NCI-H1436 (cell line): ENCODE data around the gene TRAPPC2L.

Experiments used
- DNase-seq: peaks from one replicate; lab custom pipeline; 2025; lab: John Stamatoyannopoulos, UW

Gene TRAPPC2L

DNA sequence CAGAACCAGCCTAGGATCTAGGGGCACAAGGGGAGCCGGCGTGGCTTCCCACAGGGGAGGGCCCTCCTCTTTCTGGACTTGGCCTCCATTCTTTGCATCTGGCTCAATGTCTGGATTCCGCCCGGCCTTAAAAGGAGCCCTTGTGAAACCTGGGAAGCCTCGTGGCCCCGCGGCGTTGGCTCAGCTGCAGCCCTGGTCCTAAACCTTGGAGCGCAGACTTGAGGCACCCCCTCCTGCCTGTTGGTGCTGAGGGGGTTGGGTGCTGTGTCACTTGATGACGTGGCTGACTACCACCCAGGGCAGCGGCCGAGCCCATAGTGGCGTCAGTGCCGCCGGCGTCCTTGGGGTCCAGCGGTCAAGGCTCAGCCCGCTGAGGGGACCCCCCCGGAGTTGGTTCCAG lies 4.4 kb downstream of the TRAPPC2L start:
- DNase-seq = no peak

DNA sequence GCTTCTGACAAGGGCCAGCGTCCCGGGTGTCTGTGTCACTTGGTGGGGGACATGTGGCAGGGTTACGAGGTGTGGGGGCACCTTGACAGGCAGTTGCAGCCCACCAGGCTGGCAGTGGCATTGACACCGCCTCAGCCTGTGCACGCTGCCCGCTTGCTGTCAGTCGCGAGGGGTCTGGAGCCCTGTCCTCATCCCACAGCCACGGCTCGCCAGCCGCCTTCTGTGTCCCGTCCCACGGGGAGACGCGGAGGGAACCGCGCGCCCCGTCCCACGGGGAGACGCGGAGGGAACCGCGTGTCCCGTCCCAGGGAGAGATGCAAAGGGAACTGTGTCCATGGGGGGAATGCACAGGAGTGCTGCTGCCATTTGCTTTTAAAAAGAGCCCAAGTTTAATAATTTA lies 6.0 kb downstream of the TRAPPC2L start:
- no peak for DNase-seq

DNA sequence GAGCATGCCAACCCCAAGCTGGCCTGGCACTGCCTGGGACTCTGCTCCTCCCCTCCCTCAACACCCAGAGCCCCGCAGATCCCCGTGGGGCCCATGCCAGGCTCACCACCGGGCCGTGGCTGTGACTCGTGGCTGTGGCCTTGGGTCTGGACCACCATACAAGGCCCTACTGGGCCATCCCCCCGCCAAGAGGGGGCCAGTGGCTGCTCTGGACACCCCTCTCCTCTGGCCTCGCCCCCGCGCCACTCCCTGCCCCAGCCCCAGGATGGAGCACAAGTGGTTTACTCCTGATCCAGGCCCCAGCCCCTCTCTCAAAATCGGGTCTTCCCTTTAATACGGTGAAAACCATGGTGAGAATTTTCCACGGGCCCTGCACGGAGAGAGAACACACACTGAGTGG lies 6.5 kb downstream of the TRAPPC2L start:
- no peak for DNase-seq

DNA sequence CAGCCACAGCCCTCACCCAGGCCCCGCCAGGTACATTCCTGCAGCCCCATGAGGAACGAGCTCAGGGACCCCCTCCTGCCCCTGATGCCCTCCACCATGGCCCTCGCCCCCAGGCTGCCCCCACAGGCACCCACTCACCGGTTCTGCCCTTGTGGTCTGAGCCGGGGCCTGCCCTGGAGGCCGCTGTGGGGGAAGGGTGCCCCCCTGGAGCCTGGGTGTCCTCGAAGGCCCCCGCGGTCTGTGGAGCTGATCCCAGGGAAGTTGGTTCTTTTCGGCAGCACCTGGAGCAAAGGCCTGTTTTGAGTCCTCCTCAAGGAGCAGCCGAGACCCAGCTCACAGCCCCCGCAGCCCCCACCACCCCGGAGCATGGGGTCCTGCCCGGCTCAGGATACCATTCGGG lies 7.2 kb downstream of the TRAPPC2L start:
- no peak for DNase-seq

DNA sequence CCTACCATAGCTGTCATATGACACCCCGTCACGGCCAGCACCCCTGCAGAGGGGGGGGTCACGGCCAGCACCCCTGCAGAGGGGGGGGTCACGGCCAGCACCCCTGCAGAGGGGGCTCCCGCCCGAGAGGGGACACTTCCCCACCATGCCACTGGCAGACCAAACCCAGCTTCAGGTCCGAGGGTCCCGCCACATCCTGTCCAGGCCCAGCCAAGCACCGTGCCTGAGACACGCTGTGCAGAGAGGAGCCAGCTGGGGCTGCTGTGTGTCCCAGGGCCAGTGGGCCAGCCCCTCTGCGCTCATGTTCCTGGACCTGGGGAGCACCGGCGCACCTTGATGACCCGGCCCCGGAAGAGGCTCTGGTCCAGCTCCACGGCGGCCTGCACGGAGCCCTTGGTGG lies 7.6 kb downstream of the TRAPPC2L start:
- DNase-seq = no peak

DNA sequence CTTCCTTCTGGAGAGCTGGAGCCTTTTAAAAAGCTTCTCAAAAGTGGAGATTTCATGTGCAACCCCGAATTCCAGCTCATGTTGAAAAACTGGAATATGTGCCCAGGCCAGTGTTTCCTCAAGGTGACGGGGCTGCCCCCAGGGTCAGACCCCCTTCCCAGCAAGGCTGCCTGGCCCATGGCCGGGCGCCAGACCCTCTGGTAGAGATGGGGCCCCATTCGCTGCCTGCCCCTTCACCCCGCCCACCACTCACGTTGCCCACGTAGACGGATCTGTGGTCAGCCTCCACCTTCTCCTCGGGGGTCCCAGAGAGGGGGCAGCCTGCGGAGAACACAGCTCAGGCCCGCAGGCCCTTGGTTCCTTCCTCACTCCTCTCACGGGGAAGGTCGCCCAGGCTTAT lies 8.4 kb downstream of the TRAPPC2L start:
- no peak for DNase-seq

DNA sequence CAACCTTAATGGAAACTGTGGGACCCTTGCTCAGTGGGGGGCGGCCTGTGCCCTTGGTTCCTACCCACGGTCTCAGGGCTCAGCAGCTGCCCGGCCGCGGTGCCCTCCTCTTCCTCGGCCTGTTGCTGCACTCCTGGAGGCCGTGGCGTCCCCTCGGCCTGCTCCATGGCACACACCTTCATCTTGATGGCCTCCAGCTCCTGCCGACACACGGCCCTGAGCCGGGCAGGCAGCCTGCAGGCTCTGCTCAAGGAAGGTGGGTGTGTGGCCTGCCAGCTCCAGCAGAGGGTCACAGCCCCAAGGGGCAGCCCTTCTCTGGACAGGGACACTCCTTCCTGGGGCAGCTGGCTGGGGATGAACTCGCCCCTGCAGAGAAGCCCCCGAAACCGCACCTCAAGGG lies 8.8 kb downstream of the TRAPPC2L start:
- no peak for DNase-seq

DNA sequence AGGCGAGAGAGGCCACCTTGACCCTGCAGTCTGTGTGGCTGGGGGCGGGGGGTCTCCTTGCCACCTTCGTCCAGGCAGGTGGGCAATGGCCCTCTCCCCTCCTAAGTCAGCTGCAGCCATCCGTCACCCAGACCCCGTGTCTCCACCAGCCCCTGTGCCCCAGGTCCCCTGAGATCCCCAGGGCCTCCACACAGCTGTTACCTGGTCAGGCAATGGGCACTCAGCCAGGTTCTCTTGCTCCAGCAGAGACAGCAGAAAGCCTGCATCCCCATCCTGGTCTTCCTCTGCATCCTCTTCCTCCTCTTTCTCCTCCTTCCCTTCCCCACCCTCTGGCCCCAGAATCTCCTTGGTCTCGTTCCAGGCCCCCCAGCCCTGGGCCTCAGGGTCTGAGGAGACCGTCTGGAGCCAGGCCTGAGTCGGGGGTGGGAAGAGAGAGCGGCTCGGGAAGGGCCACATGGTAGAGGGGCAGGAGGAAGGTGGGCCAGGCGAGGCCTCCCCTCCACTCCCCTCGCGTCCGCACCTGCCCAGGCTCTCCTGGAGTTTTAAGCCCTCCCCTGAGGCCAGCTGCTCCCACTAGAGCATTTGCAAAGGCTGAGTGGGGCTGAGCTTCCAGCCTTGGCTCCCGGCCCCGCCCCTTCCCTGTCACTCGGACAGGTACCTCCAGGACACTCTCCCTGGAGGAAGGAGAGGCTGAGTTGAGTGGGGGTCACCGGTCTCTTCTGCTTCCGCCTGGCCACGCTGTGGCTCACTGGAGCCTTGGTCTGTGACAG lies 9.4 kb downstream of the TRAPPC2L start, which contains the start of gene PABPN1L:
Gene PABPN1L (minus strand): TSS at position 510 of the 770 bp plus-strand sequence. CDS start 54 bp downstream, at position 456.
- DNase-seq = peak; percentile 30

DNA sequence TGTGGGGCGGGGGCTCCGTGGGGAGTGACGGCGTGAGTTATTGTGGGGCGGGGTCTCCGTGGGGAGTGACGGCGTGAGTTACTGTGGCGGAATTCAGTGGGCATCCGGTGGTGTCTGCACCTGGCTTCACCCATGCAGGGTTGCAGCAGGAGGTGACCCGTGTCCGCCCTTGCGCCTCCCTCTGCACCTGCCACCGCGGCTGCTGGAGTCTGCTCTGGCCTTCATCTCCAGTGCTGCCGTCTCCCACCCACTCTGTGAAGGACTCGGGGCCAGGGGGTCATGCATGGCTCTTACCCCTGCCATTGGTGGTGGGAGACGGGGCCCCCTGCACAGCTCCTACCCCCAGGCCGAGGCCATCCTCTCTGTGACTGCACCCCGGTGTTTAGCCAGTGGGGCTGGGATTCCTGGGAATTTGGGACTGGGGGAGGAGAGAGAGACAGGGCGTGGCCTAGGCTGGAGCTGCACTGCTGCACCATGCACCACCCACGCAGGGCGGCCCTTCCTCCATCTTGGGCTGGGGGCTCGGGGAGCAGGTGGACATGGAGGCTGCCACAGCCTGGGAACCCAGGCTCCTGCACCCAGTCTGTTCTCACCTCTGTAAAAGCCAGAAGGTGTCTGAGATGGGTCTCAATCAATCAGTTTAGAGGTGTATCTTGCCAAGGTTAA lies 10.8 kb downstream of the TRAPPC2L start:
- DNase-seq = no peak

DNA sequence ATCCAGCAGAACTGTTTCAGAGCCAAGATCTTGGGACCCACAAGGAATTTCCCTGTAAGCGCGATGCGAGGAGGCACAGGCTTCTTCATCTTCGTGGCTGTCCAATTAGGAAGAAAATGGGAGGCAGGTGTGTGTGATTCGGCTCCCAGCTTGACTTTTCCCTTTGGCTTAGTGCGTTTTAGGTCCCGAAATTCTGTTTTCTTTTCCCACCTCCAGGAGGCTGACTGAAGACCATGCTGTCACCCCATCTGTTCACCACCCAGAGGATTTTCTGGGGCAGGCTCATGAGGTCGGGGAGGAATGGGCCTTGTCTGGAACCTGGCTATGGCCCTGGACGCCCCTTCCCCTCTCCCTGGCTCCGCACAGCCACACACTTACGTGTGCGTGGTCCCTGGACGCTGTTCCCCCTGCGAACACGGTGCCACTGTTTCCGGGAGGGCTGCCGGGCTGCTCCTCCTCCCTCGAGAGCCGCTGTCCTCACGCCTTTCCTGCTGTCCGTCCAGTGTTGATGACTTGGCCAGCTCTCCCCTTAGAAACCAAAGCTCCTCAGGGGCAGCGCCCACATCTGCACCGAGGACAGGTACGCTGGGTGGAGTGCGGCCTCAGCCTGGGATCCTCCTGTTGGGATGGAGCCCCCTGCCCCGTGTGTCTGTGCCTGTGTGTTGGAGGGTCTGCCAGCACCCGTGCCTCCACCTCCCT lies 12.2 kb downstream of the TRAPPC2L start:
- DNase-seq = no peak

DNA sequence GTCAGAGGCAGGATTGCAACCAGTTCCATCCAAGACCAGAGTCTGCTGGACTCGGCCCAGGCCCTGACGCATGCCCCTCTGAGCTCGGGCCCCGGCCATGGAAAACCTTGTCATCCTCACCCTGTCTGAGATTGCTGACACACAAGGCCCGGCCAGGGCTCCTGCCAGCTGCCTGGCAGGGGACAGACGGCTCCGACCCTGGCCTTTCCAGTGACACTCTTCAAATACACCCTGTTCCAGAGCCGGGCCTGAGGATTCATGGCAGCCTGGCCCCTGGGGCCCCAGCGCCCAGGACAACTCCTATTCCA lies 12.7 kb downstream of the TRAPPC2L start:
- DNase-seq = no peak

DNA sequence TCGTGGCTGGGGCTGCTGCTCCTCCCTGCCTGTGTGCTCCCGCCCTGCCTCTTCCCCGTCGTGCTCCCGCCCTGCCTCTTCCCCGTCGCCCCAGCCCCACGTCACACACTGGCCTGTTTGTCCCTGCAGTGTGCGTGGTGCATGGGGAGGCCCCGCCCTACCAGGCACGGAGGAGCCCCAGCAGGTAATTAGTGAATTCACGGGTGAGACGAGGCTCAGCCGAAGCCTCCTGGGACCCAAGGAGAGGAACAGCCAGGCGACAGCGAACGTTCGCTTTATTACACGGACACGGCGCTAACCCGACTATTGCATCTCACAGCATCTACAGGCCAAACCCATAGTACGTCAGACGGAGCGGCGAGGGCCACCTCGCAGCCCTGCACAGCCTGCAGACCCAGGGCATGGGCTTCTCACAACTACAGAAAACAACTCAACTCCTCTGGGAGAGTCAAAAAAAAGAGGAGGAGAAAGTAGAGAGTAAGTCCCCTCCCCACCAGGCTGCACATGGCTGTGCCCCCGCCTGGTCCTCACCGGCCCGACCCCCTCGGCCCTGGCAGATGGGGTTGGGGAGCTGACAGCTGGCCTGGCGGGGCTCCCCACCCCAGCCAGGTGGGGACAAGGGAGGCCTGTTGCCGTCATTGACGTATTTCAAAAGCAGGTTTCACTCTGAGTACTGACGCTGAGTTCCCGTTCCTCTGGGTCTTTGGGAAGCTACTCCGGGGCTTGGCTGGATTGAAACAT lies 13.9 kb downstream of the TRAPPC2L start:
- peak; percentile 56 for DNase-seq

DNA sequence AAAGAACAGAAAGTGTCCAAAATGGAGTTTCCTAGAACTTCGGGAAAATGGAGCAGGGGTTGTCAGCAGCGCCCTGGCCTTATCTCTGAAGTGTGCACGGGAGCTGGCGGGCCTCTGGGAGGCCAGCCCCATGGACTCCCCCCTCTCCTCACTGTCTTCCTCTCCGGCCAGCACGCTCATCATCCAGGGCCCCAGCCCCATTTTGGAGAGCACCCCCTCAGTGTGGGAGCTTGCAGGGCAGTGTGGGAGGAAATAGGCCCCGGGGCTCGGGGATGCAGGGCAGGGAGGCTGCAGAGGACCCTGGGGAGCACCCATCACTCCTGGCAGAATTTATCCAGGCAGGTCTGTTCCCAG lies 14.4 kb downstream of the TRAPPC2L start:
- no peak for DNase-seq

DNA sequence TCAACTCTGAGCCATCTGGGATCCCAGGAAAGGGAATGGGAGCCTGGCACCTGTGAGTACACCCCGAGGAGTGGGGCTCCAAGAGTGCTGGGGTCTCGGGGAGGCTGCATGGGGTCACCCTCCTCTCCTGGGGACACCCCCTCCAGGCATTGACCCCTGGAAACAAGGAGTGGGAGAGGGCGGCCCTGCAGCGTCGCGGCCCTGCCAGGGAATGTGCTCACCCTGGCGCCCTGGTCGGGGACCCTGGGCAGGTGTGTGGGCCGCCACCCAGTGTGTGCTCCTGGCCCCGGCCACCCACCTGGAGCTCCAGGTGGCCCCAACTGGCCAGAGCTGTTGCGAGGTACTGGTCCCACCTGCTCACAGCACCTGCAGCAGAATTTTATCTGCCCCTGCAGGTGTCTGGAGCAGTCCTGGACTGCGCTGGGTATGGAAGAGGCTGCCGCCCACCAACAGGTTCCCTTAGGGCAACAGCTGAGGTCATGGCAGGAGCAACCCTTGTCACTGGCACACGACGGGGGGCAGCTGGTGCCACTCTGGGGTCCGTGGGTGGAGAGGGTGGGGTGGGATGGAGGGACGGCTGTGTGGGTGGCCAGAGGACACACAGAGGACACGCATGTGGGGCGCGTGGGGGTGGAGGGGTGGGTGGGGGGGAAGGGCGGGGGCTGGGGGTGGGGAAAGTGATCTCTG lies 14.9 kb downstream of the TRAPPC2L start:
- no peak for DNase-seq

DNA sequence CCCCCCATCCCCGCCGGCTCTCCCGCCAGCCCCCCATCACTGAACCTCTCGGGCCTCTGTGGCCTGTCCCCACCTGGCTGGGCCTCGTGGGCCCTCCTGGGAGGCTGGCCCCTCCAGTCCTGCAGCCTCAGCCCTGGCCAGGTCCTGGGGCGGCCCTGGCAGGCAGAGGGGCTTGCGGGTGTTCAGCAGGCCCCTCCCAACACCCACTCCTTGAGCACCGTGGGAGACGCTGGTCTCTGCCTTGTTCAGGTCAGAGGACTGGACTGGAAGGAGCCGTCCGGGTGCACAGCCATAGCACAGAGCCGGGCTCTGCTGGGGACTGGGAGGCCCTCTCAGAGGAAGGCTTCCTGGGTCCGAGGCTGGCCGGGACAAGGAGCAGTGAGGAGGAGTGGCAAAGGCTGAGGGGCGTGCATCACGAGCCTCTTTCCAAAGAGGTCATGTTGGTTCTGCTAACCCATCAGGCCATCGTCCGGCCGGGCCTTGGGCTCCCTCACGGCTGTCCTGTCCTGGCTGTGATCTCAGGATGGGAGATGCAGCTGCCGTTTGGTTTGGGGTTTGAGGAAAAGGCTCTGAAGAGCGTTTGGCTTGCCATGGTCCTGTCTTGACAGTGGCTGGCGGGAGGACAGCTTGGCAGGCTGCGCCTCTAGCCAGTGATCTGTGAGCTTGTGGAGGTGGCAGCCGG lies 15.9 kb downstream of the TRAPPC2L start:
- DNase-seq = no peak

DNA sequence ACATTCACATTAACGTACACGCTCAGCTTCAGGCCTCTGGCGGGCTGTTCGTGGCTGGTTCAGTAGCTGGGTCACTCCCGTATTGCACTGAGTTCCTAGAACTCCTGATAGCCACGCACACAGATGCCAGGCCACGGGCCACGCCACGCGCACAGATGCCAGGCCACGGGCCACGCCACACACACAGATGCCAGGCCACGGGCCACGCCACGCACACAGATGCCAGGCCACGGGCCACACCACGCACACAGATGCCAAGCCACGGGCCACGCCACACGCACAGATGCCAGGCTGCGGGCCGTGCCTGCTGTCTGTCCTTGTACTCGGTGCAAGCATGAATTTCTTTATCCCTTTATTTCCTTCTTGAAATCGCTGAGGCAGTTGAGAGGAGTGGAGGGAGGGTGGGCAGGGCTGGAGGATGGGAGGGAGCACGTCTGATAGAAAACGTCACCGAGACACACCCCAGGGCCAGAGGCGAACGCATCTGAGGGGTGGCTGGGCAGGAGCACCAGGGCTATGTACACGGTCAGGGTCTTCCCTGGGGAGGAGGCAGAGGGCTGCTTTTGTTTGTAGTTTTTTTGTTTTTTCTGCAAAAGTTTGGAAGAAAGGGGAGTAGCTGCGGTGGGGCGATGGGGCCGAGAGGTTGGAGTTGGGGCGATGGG lies 18.1 kb downstream of the TRAPPC2L start:
- DNase-seq = no peak

DNA sequence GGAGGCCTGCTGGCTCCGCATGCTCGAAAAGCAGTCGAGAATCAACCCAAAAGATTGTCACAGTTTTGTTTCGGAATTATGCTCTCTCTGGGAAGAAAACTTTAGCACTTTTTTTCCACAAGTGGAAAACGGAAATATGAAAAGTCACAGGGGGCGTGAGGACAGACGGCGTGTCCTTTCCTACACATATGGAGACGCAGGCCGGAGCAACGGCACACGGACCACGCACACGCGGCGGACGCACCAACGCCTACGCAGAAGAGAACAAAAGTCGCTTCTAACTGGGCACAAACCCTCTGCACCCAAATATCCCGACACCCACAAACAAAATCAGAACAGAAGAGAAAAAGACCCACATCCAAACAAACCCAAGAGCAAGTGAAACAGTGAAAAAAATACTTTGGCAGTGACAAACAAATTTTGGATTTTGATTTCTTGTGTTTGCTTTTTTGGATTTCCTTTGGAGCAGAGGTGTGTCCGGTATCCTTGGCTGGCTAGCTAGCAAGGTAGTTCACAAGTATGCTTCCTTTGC lies 18.8 kb downstream of the TRAPPC2L start:
- DNase-seq = no peak

DNA sequence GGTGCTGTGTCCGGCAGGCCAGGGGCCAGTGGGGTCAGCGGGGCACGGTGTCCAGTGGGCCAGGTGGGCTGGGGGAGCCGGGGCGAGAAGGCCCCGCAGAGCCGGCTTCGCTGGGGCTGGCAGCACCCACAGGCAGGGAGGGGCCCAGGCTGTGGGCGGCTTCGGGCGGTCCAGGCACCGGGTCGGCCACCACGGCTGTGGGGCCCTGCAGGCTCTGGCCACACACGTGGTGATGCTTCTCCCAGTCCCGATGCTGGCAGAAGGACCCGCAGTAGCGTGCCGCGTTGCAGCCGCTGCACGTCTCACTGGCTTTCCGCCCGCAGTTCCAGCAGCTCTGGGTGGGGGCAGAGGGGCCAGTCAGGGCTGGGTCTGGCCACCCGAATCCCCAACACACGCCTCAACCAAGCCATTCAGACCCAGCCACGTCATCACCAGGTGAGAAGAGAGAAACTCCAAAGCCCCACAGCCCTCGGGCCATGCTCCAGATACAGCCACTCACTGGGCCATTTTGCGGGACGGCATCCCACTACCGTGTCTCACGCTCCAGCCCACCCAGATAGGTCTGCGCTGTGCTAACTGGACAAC lies 20.1 kb downstream of the TRAPPC2L start:
- DNase-seq = no peak

DNA sequence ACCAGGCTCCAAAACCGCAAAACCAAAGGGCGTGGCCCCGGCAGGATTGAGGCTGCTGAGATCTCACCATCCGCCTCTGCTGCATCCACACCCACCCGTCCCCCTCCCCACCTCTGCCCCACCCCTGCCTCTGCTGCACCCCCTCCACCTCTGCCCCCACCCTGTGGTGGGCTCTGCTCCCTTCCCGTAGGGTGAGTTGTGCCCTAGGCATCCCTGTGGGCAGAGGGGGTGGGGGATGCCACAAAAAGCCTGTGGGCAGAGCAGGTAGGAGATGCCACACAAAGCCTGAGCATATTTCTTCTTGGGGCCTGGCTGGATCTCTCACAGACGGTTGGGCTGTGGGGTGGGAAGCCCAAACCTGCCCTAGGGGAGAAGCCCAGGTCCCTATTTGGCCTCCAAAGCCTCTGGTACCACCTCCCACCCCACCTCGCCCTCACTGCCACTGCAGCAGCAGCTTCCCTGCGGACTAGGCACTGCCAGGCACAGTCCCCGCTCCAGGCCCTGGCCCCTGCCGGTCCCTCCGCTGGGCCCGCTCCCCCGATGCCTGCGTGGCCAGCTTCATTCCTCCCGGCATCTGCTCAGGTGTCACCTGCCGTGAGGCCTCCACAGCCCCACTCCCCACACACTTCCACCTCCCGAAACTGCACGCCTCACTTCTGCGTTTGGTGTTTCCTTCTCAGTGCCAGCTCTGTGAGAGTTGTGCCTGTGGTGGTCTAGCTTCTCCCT lies 20.8 kb downstream of the TRAPPC2L start:
- DNase-seq = no peak

DNA sequence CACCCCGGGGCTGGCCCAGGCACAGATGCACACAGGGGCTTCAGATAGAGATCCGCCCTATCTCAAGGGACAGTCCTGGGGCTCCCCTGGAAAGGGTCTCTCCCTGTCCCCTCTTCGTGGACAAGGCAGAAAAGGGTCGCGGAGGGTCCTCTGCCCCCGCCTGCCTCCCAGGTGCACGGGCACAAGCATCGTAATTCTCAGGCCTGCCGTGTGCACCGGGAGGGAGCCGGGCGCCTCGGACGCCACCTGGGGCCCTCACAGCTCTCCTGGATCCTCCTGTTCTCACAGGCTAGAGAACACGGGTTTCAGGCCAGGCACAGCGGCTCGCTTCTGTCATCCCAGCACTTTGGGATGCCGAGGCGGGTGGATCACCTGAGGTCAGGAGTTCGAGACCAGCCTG lies 21.4 kb downstream of the TRAPPC2L start:
- no peak for DNase-seq
